ENCODE results near the gene BOC. TPM values are rescaled to one million over a fixed set of nuclear protein-coding genes. Genes with fewer than 3 reads are reported as not detected.

BOC gene
- total RNA-seq, 2 experiments from 2014 or later: 0.44 TPM; not detected in 1

DNA sequence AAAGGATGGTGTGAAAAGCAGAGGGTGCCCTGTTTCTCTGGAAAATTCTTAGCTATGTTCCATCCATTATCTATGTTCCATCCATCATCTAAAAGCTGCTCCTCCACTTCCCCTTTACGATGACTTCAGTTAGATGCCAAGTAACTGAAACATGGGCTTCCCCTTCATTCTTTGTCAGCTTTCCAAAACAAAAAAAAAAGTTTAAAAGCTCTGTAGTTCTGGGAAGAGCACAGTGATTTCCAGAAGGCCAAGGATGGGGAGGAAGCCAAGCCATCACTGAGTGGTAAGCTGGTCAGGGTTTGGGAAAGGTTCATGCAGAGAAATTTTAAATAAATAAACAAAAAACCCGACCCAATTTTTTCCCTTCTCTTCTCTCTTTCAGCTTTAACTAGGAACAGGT is 118.4 kb downstream of the BOC start:
- no peak overlapping the region for H3K27ac Mint-ChIP-seq
- H3K4me1 Mint-ChIP-seq: no peaks in the 10 kb centered on the region
- H3K27me3 Mint-ChIP-seq: no peaks in the 10 kb centered on the region
- no peaks in the 10 kb centered on the region for H3K9me3 Mint-ChIP-seq
- H3K36me3 Mint-ChIP-seq: peaks cover 19% of the 10 kb centered on the region
- DNase-seq: no peak
- no peak overlapping the region for H3K4me3 Mint-ChIP-seq

DNA sequence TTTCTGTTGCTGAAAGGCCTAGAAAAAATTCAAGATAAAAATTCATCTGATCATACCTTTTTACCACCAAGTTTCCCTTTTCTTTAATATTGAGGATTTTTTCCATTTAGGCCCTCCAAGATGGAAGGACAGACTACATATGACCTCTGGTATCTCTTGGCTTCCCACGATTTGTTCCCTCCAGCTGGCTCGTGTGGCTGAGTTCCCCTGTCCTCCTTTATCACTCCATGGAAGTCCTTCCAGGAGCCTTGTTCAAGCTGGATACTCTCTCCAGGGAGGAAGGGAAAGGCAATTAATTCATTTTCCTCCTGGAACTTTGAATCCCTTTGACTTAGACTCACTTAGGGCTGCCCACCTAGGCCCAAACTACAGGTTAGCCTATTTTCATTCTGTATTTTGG is 119.4 kb downstream of the BOC start:
- Mint-ChIP-seq H3K27me3 (no peaks in the 10 kb centered on the region), H3K27ac (no peak overlapping the region), H3K36me3 (peaks cover 14% of the 10 kb centered on the region), H3K4me3 (no peak overlapping the region), H3K9me3 (no peaks in the 10 kb centered on the region), H3K4me1 (no peaks in the 10 kb centered on the region)
- no peak for DNase-seq

DNA sequence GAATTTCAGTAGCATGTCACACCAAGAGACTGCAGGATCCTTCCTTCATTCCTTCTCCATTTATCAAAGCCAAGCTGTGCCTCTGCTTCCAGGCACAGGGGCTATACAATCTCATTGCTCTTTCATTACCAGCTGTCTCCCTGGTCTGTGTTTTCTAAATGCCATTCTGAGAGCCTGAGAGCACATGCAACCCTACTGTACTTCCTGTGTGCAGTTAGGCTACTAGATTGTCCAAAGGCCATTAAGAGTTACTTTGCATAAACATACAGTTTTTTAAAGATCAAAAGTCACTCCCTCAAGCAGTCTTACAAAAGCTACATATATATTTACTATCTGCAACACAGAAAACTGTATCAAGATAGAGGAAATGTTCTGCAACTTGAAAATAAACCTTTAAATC is 119.8 kb downstream of the BOC start:
- H3K4me3 Mint-ChIP-seq: no peak overlapping the region
- H3K36me3 Mint-ChIP-seq: peaks cover 10% of the 10 kb centered on the region
- no peaks in the 10 kb centered on the region for H3K27me3 Mint-ChIP-seq
- H3K9me3 Mint-ChIP-seq: no peaks in the 10 kb centered on the region
- DNase-seq: no peak
- no peaks in the 10 kb centered on the region for H3K4me1 Mint-ChIP-seq
- no peak overlapping the region for H3K27ac Mint-ChIP-seq

Other genes with a start within 250 kb of the BOC start
- gene CD200R1, start 236.5 kb upstream of the BOC start, total RNA-seq: 1 to 10 TPM; 1.4 to 1.8 TPM
- gene GTPBP8, start 220.6 kb upstream of the BOC start, total RNA-seq: 10 to 100 TPM; 26.6 to 31.6 TPM
- gene CFAP44, start 229.9 kb downstream of the BOC start, total RNA-seq: 1 to 10 TPM; 3.5 to 3.7 TPM